ENCODE measurements around the gene SLC25A29.
"Not testable (repeated sequence)": the region's sequence is repeated elsewhere in the genome, so short reads cannot be mapped to it uniquely, and the experiment has no call there.

SLC25A29 gene, protein sequence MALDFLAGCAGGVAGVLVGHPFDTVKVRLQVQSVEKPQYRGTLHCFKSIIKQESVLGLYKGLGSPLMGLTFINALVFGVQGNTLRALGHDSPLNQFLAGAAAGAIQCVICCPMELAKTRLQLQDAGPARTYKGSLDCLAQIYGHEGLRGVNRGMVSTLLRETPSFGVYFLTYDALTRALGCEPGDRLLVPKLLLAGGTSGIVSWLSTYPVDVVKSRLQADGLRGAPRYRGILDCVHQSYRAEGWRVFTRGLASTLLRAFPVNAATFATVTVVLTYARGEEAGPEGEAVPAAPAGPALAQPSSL

DNA sequence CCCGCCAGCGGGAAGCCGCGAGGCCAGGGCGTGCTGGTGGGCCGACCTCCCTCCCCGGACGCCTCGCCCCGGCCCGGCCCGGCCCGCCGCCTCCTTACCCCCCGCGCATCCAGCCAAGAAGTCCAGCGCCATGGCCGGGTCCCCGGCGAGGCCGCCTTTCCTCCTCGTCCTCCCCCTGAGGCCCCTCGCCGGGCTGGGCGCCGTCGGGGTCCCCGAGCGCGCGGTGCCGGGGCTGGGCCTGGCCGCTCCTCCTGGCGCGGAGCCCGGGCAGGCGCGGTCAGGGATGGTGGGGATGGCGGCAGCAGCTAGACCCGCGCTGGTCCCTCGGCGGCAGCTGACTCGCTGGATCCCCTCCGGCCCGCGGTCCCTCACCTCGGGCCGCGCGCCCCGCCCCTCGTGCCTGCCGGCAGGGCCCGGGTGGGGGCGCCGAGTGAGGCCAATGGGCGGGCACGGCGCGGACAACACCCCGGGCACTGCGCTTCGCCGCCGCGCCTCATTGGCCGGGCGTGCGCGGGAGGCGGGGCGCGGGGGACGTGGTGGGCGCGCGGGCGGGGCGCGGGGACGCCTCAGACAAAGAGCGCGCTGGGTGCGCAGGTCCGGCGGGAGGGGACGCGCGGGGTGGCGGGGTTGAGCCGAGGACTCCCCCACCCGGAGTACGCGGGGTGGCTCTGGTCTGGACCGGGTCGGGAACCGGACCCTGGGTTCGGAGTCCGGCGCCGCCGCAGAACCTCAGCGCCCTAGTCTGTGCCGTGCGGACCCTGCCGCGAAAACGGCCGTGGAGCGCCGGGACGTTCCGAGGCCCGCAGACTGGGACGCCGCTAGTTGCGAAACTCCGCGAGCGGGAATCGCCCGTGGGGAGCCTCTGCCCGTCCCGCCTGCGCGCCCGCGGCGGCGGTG lies at the start of gene SLC25A29:
Gene SLC25A29 (minus strand): TSS at position 344 of the 897 bp plus-strand sequence. CDS start 212 bp downstream, at position 132.
- peak; percentile 79 for DNase-seq

DNA sequence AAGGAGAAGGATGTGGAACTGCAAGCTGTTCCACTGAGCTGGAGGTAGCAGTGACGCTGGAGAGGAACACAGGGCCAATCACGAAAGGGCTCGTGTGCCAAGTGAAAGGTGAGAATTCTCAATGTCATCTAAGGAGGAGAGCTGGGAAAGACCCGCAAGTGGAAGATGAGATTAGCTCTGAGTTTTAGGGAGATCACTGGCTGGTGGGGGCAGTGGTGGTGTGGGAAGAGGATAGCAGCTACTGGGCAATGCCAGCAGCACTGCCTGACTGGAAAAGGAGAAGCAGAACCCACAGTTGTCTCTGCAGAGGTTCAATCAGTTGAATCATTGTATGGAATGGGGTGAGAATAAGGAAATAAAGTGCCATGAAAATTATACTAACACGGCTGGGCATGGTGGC lies 44.7 kb upstream of the SLC25A29 start:
- no peak for DNase-seq

DNA sequence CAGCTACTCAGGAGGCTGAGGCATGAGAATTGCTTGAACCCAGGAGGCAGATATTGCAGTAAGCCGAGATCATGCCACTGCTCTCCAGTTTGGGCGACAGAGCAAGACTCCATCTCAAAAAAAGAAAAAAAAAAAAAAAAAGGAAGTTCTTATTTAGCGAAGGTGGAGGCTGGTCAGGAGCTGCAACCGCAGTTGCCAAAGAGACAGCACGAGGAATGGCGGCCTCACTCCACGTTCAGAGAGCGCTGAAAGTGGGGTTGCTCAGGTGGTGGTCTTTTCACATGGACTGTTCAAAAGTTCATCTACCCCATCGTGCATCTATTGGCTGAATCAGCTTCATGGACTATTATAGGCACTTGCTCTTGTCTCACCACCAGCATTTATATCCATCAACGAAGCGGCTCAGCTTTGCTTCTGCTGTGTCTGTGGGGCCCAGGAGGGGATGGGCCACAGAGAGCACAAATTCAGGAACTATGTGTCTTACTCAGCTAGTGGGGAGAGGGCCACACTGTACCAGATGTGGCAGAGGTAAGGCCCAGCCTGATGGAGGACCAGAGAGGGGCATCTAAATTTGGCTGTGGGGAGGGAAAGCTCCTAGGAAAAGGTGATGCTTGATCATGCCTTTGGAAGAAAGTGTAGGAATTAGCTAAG lies 44.2 kb upstream of the SLC25A29 start:
- DNase-seq, result no peak

DNA sequence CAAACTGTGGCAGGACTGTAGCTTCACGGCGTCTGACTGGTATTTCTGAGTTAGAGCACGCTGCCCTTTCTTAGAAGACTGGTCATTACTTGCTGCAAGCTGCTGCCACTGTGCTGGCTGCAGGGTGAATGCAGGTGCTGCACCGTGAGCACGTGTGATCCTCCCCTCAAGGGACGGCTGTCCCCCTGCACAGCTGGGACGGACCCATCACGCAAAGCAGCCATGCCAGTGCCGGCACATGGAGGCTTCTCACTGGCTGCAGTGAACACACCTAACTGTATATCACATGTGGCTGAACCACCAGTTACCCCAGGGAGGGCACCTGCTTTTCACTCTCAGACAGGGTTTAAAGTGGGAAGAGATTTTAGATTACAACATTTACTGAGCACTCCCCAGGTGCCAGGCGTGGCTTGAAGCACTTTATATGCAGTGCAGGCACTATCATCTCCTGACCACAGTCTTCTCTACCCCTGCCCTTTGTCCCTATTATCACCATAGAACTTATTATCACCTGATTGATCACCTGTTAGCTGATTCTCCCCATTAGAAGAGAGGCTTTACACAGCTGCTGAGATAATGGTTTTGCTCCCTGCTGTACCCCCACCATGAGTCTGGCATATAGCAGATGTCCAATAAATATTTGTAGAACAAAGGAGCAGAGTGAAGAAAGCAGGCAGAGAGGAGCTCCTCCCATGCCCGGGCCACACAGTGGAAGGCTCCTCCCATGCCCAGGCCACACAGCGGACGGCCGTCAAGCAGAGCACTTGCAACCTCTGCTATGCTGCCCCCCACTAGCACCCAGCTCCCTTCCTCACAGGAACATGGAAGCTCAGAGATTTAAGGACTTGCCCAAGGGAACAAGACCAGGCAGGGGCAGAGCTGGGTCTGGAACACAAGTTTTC lies 42.8 kb upstream of the SLC25A29 start:
- no peak for DNase-seq

DNA sequence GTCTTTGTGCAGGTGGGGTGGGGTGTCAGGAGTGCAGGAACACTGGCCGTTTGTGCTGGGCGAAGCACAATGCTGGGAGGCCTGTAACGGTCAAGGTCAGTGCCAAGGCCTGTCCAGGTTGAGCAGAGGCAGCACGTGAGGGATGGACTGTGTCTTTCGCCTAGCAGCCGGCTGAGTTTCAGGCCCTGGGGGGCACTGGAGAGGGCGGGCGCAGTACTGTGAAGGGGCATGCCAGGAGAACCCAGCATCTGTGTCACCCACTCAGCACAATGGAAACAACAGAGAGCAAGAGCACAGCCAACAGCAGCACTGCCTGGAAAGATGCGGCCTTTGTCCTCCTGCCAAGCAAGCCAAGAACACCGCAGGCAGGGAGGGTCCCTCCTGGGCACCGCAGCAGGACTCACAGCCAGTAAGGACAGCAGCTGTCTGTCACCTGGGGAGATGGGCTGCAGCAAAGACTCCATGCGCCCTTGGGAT lies 42.0 kb upstream of the SLC25A29 start:
- no peak for DNase-seq

DNA sequence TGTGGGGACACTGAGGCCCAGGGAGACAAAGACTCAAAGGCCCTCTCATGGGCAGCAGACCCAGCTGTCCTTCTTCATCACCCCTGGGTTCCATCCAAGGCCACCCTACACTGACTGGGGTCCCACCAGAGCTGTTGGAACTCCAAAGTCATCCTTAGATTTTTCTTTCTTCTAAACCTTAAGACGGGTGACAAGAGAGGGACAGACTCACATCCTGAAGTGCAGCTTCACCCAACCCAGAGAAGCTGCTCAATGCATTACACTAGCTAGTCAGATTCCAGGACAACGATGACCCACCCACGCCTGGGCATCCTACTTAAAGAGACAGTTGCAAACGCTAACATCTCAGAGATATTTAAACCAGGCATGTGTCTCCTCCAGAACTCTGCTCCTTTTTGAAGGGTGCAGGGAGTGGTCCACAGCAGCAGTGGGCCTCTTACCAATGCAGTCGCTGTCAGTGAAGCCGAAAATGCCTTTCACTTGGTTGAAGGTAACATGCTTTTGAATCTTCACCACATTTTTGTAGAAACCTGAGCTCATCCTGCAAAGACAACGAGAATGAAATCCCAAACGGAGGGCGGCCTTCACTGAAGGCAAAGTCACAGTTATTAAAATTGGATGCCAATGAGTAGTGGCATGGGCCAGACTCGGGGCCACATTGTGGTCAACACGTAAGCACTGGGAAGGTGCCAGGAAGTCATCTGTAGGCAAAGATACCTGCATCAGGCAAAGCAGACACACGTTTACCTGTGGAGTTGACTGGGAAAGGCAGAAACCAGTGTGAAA lies 40.3 kb upstream of the SLC25A29 start:
- no peak for DNase-seq

DNA sequence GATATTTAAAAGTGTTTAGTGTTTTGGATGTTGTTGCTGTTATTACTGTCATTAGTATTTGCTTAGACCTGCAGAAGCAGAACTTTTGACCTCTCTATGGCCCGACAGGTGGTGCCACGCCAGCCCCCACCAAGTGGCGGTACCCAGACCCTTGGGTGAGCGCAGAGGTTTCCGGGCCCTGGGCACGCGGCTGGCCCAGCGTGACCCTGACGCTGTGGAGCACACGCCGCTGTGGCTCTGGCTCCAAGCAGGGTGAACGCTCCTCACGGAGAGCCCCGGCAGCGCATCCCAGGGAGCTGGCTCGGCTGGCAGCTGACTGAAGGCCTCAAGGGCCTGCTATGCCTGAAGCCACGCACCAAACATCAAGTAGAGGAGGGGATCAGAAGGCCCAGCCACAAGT lies 39.5 kb upstream of the SLC25A29 start:
- no peak for DNase-seq

DNA sequence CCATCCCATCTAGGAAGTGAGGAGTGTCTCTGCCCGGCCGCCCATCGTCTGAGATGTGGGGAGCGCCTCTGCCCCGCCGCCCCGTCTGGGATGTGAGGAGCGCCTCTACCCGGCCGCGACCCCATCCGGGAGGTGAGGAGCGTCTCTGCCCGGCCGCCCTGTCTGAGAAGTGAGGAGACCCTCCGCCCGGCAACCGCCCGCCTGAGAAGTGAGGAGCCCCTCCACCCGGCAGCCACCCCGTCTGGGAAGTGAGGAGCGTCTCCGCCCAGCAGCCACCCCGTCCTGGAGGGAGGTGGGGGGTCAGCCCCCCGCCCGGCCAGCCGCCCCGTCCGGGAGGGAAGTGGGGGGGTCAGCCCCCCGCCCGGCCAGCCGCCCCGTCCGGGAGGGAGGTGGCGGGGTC lies 38.4 kb upstream of the SLC25A29 start:
- not testable (repeated sequence) for DNase-seq

DNA sequence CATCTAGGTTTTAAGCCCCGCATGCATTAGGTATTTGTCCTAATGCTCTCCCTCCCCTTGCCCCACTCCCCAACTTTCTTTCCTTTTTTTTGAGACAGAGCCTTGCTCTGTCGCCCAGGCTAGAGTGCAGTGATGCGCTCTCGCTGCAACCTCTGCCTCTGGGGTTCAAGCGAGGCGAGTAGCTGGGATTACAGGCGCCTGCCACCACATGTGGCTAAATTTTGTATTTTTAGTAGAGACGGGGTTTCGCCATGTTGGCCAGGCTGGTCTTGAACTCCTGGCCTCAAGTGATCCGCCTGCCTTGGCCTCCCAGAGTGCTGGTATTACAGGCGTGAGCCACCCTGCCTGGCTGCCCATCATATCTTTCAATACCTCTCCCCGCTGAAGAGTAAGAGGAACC lies 36.6 kb upstream of the SLC25A29 start:
- DNase-seq, result not testable (repeated sequence)

DNA sequence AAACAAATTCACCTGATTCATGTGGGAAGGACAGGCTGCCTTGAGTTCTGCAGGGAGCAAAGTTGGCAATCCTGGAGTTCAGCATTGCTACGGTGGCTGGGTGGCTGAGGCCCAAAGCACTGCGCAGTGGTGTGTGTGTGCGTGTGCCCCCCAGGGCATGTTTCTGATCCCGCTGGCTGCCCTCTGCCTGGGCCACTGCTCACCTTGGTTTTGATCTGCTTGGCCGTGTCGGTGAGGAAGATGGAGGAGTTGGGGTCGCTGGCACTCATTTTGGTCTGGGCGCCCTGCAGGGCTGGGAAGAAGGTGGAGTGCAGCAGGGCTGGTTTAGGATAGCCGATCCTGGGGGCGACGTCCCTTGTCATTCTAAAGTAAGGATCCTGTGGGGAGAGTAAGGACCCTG lies 36.0 kb upstream of the SLC25A29 start:
- DNase-seq, result no peak

DNA sequence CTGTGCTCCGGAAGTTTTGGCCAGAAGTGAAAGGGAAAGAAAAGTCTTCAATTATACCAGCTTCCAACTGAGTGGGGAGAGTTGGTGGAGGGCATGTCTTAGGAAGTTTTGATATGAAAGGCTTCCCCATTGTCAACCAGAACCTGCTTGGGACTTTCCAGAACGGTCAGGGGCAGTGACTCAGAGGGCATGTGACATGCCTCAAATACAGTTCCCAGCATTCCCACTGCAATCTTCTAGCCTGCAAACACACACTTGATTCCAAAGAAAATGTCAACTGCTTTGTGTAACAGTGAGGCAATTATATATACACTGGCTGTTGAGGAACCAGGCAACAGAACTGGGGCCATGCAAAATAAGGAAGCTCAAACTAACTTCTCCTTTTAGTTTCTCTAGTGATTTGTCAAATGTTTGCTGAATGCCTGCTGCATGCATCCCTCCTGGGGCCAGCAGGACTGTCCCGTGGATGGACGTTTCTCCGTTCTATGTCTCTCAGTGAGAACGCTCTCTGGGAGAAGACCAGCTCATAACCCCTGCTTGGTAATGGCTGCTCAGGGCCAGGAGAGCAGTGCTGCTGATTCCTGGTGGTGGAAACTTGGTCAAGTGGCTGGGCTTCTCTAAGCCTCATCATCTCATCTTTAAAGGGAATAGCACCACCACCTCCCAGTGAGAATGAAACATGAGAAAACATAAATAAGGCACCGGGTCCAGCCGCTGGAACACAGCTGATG lies 35.2 kb upstream of the SLC25A29 start:
- DNase-seq, result peak; percentile 59

DNA sequence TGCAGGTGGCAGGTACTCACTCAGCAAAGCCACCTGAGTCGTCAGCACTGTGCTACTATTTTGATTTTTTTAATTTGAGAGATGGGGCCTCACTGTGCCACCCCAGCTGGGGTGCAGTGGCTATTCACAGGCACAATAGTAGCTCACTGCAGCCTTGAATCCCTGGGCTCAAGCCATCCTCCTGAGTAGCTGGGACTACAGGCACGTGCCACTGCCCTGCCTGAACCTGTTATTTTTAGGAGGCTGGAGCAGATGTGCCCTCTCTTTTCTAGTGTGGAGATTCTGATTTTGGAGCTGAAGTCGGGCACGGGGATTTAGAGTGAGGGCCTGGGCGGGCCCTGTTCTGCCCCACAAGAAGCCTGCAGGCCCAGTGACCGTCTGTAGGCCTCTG lies 34.2 kb upstream of the SLC25A29 start:
- DNase-seq, result no peak

DNA sequence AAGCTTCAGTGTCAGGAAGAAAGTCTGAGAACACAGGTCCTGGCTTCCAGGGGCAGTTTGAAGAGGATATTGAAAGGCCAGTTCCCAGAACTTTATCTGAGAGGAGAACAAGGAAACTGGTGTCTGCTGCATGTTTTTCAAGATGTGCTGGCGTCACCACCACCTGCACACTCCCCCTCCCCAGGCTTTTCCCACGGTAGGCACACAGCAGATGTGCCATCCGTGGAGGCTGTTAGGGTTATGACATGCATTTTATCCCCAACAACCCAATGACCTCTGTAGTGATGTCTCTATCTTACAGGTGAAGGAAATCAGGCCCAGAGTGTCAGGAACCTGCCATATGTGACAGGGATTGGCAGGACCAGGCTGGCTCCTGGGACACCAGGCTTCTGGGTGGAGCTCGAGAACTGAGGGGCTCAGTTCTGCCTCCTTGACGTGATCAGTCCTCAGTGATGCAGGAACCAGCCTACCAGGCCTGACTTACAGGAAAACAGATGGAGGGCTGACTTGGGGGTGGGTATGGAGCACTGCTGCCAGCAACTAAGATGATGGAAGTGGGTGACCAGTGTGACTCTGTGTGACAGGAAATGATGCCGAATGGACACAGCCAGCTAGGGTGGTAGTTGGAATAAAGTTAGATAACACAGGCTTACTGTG lies 33.6 kb upstream of the SLC25A29 start:
- DNase-seq, result no peak

DNA sequence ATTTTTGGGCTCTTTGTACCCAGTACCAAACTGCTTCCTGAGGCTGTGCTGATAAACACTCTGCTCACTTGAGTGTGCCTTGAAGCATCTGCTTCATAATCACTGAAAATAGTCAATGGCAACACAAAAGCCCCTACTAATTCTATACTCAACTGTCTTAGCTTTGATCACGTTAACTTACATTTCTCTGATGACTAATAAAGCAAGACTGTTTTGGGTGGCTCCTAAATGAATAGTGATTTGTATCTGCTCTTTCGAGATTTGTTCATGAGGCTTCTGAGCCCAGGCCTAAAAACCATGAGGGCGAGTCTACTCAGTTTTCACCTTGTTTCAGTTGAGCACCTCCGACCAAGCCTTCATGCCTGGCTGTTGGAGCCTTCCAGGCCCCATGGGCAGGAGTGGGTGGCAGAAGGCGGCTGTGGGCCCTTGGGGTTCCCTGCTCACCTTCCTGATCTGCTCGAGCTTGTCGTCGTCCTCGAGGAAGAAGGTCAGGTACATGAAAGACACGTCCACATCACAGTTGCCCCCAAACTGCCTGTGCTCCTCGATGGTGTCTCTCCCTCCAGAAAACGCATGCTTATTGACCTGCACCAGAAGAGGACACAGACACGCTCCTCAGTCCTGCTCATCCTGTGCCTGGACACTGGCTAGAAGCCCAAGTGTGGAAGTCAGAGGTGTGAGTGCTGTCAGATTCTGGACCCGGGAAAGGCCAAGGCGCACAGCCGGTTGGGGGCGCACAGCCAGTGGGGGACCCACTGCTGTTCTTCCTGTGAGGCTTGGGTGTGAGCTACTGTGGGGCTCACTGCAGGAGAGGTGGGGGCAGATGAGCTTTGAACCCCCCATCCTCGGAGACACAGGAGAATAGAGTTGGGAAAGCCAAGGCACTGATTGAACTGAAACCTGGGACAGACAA lies 30.6 kb upstream of the SLC25A29 start:
- DNase-seq, result peak; percentile 81

DNA sequence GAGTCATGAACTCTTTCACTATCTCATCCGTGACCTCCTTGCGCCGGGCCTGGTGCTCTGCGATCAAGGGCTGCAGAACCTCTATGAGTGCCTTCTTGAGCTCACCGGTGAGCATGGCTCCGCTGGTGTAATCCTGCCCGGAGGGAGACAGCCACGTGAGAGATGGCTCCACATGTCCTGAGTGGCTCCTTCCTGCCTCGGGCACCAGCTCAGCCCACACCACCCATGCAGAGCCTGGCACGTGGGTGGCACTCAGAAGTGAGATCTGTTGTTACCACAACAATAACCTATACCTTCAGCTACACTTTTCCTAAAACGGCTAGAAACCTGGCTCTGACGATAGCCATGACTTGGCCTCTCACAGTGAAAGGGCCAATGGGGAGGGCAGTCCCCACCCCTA lies 28.7 kb upstream of the SLC25A29 start:
- DNase-seq, result no peak

DNA sequence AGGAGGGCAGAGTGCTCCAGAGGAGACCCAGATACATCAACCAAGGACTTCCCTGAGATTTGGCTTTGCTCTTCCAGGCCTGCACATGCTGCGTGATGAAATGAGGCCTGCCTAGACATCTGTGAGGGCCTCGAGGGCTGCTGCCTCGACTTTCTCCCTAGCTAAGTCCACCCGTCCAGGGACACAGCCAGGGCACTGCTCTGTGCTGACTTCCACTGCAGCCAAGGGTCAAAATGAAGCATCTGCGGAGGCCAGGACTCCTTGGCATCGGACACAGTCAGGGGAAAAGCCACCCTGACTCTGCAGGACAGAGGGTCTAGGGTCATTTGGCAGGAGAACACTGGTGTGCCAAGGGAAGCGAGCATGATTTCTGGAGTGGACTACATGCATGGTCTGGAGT lies 27.6 kb upstream of the SLC25A29 start:
- no peak for DNase-seq

DNA sequence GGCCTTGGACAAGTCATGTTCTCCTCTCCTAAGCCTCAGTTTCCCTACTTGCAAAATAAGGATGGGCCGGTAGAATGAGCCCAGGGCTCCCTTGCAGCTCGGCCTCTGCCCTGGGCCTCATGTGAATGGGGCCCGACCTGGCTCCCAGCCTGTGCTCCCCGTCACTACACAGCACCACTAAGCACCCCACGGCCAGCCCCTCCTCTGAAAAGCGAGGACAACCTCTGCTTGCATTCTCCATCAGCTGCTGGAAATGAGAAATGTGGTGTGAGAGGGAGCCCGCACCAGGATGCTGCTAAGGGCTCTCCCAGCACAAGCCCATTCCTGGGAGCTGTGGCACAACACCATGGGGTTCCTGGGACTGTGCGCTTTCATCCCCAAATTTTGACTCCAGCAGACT lies 27.1 kb upstream of the SLC25A29 start:
- no peak for DNase-seq

DNA sequence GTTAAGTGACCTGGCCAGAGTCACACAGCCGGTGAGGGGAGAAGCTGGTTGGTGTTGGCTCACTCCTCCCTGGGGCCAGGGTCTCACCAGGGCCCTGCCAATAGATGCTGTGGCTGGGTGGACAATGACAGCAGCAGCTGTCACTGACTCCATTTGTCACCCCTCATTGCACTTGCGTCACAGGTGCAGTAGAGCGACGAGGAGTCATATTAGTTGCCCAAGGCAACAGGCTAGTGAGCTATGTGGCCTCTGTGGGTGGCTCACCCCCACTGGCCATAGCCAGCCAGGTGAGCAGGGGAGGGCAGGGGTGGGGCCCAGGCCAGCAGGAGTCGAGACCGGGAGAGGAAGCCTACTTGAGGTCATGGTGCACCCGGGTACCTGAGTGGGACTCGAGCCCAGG lies 26.6 kb upstream of the SLC25A29 start:
- no peak for DNase-seq

DNA sequence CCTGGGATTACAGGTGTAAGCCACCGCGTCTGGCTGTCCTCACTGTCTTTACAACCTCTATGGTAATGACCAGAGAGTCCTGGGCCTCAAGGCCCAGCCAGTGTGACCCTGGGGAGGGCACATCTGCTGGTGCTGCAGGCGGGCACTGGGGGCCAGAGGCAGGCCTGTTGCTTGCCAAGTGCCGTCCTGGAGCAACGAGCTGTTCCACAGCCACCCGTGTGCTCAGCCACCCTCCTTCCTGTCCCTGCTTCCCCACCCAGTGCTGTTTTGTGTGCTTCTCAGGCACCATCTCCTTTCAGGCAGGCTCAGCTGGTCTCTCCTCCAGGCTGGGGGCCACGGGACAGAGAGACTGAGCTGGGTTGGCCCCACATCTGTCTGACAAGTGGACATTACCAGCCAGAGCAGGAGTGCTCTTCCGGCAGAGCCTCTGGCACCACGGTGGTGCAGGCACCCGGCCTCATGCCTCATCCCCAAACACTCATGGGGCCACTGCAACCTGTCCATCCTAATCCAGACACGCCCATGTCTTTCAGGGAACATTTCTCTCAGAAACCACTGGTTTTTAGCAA lies 25.9 kb upstream of the SLC25A29 start:
- DNase-seq, result no peak

All from activated CD4-positive, alpha-beta T cell treated with anti-CD3 and anti-CD28 coated beads, Interleukin-10, Interleukin-2, amounts not matched to agents 100 ng/mL and 50 ng/mL, durations not matched to agents 16 hours and 8 hours (primary cell).